Left colon (tissue), 2 donors: ENCODE measurements around the gene PPM1H. TPM values are rescaled to one million over a fixed set of nuclear protein-coding genes. Genes with fewer than 3 reads are reported as not detected.
"Not testable (repeated sequence)": the region's sequence is repeated elsewhere in the genome, so short reads cannot be mapped to it uniquely, and the experiment has no call there.

Experiments used
- ATAC-seq: fragments of 200-7000 bp; cut with Tn5 transposase; one replicate; pipeline ENCODE4 v1.9.1; 2020; ENCODE audit warnings: mild to moderate bottlenecking, moderate library complexity
- DNase-seq, 2 donors: peaks; one replicate each; pipeline ENCODE4 v3.0.0-alpha.2; 2020
- intact Hi-C, 2 donors: fragments of 100-400 bp; cut with DNase I in 1 of 2; cut with micrococcal nuclease in 1 of 2; formaldehyde crosslinking; loops; one replicate each; pipeline versions ENCODE4 v1.11.2 to v1.14.0; 2022; cut with DNase I, micrococcal nuclease
- total RNA-seq, 2 donors: library from RNA; stranded (reverse); fragmentation: NEBNext Ultra II Directional; extraction: Animal tissue kit (Norgen Biotek cat#: 25700); gene quantifications; one replicate each; pipeline ENCODE4 v1.2.1, GENCODE V29; 2021
- donor health status: DM: no; HTN: no; CAD: no.
- donor health status: DM: yes; HTN: yes; CAD: no.

The PPM1H gene
- total RNA-seq, 2 donors from 2014 or later: 7.6 to 7.9 TPM

DNA sequence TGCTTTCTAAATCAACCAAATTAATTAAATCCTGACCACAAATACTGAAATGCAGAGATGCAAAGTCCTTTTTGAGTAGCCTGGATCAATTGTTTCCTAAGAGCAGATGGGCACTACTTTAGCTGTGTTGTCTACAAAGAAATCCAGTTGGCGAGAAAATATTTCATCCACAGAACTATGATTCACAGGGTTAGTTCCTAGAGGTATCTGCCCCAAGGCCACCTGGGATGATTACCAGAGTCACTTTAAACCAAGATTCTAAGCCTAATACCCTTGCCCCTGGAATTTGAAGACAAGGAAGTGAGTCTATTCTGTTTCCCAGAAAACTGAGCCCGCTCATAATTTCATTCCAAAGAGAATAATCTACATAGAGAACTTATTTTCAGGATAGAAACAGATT lies 198.4 kb downstream of the PPM1H start:
- intact Hi-C loops: no loop called here
- ATAC-seq (no peak), DNase-seq (no peak)

DNA sequence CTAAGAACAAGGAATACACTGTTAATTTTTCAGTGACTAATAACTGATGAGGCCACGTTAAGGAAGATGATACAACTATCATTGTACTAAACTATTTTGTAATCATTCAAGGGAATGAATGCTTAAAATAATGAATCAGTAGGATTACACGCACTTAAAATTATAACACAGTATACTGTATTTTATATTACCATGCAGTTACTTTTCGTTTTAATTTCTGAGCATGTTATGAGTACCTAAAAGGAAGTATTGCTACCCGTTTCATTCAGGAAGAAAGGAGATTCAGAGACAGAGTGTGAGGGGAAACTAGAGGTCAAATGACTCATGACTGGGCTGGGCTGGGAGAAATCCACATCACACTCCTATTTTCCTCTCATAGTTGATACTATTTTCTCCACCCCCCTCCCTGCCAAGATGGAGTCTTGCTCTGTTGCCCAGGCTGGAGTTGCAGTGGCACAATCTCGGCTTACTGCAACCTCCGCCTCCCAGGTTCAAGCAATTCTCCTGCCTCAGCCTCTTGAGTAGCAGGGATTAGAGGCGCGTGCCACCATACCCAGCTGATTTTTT lies 202.0 kb downstream of the PPM1H start:
- peak; percentile 63 for ATAC-seq
- no peak for DNase-seq
- intact Hi-C loops: no loop called here

DNA sequence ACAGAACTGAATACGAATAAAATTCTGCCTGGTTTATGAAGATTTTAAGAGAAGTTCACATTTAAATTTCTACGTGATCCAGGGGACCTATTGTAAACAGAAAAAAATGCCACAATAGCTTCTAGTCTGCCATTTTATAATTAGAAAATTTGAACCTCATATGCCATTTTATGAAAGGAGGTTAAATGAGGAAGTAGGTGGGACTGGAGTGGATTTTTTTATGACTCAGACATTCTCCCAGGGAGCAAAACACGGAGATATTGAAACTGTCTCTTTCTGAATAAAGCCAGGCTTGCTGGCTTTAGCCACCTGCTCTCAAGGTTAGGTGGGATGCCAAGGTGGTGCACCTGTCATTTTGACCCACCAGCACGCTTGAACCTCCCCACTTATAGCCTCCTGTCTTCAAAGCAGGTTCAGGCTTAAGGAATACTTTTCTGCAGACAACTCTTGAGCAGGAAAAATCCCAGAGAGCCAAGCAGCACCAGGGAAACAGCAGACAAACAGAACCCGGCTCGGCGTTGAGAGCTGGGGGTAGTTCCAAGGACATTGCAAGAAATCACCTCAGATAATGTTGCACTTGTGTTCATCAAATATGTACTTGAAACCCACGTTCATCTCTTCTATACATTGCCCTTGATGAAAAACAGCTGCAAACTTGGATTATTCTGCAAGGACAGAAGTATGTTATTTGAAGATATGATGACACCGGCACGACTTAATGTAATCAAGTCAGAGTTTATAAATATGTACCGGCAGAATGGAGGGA lies 203.7 kb downstream of the PPM1H start:
- ATAC-seq: peak; percentile 75
- intact Hi-C loops: no loop called here
- DNase-seq: no peak

DNA sequence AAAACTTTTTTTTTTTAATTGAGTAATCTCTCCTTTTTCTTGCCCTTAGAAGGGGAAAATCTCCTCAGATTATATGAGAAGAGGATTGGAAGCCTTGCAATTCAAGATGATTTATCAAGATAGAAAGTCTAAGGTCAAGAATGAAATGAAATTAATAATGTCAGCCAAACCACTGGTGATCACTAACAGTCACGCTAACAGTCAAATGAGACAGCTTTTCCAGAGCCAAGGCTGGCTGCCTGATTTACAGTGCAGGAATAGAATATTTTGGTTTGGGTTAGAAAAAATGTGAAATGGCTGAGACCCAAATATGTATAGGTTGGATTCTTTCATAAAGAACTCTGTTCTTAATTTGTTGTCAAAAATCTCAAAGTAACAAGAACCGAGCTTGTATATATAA lies 204.3 kb downstream of the PPM1H start:
- no peak for DNase-seq
- intact Hi-C loops: no loop called here
- no peak for ATAC-seq

DNA sequence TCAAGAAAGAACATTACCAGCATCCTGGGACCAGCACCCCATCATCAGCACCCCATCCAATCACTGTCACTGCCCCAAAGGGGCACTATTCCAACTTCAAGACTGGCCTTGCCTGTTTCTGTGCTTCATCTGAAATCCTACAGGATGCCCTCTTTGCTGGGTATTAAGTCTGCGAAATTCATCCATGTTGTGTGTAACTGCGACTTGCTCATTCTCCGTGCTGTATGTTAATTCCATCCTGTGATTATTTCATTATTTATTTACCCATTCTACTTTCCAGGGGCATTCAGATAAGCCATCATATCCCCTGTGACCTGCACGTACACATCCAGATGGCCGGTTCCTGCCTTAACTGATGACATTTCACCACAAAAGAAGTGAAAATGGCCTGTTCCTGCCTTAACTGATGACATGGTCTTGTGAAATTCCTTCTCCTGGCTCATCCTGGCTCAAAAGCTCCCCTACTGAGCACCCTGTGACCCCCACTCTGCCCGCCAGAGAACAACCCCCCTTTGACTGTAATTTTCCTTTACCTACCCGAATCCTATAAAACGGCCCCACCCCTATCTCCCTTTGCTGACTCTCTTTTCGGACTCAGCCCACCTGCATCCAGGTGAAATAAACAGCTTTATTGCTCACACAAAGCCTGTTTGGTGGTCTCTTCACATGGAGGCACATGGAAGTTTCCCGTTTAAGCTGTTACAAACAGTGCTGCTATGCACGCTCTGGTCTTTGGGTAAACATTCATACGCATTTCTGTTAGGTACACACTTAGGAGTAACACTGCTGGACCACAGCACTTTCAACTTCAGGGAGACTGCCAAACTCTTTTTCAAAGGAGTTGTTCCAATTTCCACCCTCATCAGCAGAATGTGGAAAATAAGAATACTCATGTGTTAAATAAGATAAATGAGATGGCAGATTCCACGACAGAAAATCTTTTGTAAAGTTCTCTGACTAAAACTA lies 205.1 kb downstream of the PPM1H start:
- ATAC-seq, intact Hi-C loops, DNase-seq: not testable (repeated sequence)

DNA sequence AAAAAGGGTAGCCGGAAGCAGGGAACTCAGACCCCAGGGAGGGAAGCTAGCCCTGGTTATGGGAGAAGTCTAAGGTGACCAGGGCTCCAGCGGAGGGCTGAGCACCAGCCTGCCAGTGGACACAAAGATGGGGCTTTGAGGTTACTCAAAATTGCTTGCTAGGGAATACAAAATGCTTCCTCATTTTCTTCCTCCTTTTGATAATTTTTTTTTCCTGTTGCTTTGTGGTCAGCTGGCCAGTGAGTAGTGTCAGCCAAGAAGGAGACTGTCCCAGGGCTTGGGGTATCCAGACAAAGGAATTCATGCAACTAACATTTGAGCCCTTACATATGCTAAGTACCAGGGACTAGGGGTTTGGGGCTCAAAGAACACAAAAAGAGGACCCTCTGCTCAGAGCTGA lies 206.2 kb downstream of the PPM1H start:
- intact Hi-C loops: no loop called here
- ATAC-seq: no peak
- no peak for DNase-seq

DNA sequence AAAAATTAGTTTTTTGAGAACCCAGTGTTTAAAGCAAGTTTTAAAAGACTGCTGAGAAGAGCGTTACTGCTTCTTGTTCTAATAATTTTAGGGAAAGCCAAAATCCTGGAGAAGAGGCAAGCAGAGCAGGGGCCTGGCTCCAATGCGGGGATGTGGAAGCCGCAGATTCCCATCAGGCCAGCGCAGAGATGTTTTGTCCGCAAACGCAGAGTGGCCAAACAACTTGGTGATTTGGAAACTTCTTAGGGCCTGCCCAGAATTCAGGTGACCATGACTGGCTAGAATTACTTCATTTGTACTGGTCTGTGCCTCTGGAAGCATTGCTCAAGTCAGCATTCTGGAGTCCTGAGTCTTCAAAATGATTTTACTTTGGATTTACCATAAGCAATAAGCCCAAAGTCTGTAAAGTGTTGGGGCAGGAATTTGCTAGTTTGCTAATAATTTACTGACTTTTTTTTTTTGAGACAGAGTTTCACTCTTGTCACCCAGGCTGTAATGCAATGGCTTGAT lies 208.4 kb downstream of the PPM1H start:
- intact Hi-C loops: no loop called here
- no peak for DNase-seq
- ATAC-seq: no peak

DNA sequence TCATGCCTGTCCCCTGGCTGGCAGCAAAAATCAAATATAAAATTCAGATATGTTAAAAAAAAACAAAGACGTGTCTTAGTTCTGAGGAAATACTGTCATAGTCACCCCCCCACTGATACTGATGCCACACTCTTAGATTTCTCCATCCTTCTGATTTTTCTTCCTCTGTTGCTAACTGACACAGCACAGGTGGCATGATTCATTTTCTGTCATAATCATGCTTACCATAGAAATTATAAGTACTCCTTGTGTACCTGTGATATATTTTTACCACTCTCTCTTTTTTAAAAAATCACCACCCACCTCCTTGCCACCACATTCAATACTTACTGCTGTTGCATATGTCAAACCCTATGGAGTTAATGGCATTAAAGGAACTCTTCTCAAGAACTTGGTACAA lies 209.2 kb downstream of the PPM1H start:
- DNase-seq (no peak), ATAC-seq (no peak)
- intact Hi-C loops: no loop called here

DNA sequence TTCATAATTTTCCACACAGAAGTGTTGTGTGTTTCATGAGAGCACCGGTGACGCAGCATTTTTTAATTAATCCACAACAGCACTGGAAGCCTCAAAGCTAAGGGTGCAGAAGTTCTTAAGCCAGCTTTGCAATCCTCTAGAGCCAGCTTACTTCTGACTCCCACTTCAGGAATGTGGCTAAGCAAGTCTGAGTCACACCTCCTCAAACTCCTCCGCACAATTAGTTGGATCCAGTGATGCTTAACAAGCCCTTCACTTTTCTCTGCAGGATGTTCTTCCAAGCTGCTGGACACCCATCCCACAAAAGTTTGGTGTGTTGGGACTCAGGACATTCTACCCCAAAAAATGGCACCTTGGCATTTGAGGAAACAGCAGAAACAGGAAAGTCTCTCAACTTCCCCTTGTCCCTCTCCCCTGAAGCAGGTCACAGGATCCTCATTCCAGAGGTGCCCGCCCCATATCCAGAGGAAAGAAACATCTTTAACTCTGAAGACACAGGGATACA lies 210.0 kb downstream of the PPM1H start:
- intact Hi-C loops: no loop called here
- DNase-seq (peak; percentile 16 to 49), ATAC-seq (peak; percentile 98)

DNA sequence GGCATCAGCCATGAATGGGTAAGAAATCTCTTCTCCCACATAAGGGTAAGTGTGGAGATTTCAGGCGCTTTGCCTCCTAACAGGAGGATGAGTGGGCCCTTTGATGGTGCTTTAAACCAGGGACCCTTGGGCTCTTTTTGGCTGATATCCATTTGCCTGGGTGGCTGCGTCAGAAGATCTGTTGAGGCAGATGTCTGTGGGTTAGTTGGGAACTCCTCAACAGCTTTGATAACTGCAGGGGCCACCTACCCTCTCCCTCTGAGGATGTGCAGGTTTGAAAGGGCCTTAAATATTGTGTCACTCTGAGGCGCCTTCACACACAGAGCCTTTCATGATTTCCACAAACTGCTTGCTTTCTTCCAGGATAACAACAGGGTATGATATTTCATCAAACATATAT lies 210.7 kb downstream of the PPM1H start:
- ATAC-seq: no peak
- no peak for DNase-seq
- intact Hi-C loops: no loop called here

DNA sequence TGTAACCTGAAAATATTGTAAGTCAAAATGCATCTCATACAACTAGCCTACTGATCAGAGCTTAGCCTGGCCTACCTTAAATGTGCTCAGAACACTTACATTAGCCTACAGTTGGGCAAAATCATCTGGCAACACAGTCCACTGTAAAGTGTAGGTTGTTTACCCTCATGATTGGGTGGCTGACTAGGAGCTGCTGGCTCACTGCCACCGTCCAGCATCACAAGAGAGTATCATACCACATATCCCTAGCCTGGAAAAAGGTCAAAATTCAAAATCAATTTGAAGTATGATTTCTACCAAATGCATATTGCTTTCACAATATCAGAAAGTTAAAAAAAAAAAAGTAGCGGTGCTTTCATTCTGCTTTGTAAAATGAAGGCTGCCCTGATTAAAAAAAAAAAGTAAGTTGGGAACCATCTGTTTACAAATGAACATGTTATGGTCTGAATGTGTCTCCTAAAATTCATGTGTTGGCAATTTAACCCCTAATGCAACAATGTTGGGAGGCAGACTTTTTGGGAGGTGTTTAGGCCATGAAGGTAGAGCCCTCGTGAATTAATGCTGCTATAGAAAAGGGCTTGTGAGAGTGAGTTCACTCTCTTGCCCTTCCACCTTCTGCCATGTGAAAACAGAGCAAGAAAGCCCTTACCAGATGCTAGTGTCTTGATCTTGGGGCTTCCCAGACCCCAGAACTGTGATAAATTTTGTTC lies 211.8 kb downstream of the PPM1H start:
- ATAC-seq (no peak), DNase-seq (no peak)
- intact Hi-C loops: no loop called here

DNA sequence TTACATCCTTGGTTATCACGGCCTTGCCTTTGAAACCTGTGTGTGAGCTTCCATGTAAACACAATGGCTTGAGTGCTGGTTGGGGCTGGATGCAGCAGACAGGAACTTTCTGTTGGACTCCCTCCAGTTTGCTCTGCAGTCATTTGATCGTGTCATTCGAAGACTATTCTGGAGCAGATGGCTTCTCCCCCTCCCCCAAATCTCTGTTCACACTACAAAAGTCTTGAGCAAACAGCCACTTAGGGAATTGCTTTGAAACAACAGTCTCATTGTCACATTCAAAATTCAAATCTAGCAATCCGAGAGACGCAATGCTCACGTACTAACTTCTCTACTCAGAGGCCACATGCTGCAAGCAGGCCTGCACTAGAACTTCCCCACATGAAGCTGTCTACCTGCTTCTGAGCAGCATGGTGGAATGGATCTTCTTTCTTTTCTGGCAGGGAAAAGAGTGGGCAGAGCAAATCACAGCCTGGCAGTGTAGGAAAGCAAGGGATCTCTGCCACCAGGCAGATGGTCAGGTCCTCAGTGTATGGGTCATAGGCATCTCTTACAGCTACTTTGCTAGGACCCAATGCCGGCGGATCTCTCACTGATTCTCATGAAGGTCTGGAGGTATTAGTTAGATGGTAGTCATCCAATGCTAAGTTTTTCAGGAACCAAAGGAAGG lies 214.2 kb downstream of the PPM1H start:
- ATAC-seq (no peak), DNase-seq (no peak)
- intact Hi-C loops: no loop called here

DNA sequence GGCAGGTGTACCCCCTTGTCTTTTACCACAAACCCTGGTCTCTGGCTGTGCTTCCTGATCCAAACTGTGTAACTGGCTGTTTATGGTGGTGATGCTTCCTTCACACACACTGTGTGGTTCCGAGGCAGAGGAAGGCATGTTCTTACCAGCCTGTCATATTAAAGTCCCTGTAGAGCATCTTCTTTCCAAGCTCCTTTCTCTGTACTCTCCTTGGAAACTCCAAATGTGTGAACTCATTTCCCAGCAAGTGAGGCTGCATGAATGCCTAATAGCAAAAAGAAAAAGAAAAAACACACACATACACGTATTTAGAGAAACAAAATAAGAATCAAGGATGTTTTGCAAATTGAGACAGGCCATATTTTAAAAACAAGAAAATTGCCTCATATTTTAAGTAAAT lies 214.9 kb downstream of the PPM1H start:
- ATAC-seq (no peak), DNase-seq (no peak)
- intact Hi-C loops: no loop called here

DNA sequence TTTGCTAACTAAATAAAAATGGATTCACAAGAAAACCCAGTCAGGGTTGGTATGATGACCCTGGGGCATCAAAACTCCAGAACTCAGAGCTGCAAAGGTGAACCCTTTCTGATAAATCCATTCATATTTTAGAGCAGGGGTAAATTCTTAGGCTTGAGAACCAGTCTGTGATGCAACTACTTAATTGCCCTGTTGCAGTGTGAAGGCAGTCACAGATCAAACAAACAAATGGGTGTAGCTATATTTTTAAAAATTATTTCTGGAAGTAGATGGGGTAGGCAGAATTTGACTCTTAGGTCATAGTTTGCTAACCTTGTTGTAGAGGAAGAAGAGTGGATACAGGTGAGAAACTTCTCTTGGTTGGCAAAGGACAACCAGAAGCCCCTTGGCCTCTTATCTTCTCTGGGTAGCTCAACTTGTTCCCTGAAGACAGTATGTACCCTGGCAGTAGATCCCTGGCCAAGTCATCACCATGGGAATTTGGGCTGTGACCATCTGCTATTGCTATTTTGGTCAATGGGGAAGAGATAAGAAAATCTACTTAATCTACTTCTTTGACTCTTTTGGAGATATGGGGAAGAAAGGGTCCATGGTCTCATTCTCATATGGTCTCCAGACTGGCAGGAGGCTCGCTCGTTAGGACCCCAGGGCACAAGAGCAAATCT lies 216.1 kb downstream of the PPM1H start:
- intact Hi-C loops: no loop called here

DNA sequence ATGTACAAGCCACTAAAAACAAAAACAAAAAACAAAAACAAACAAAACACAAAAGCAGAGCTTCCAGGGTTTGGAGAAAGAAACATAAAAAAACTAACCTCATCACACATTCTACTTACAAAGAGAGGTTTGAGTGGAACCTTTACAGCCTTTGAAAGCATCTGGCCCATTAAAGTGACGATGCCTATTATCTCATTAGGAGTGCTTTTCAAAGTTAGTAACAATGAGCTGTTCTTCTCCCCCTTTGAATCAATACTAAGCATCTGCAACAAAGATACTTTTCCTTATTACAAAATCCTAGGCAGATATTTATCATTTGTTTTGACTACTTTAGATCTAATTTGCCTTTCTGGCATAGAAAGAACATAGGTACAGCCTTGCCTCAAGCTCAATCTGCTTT lies 217.3 kb downstream of the PPM1H start:
- no peak for ATAC-seq
- DNase-seq: no peak
- intact Hi-C loops: no loop called here

More for the DNA sequence above, 216.1 kb downstream of the PPM1H start:
- ATAC-seq (no peak), DNase-seq (no peak)

DNA sequence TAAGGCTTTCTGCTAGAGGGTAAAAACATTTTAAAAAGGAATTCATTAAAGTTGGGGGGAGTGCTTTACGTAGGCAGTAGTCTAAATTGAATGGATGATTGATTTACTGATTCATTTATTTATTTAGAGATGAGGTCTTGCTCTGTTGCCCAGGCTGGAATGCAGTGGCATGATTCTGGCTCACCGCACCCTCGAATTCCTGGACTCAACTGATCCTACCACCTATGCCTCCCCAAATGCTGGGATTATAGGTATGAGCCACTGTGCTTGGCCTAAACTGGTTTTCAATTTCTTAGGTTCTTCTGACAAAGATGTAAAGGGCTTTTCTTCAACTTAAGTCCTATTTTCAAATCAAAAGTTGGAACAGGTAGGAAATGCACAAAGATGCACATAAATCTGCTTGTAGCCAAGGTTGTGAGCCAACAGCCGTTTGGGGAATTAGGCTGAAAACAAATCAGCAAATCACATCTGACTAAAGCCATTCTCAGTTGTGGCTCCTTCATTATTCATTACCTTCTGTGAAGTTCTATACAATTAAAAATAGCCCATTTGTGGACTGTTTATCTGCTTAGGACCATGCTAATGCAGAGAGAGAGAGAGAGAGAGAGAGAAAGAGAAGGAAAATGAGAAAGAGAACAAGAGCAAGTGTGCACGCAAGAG lies 218.0 kb downstream of the PPM1H start:
- DNase-seq (no peak), ATAC-seq (no peak)
- intact Hi-C loops: no loop called here

DNA sequence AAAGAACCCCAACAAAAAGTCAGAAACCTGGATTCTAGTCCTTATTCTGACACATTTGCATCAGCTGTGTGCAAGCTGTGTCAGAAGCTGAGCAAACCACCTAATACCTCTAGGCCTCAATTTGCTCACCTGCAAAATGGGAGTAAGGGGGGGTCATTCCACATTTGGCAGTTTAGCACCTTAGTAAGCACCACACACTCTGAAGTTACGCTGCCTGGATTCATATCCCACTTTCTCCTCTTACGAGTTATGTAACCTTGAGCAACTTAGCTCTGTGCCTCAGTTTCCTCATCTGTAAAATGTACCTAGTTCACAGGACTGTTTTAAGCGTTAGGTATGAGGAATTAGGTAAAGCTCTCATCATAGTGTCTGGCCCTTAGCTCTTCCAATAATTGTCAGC lies 218.9 kb downstream of the PPM1H start:
- no peak for ATAC-seq
- intact Hi-C loops: no loop called here
- no peak for DNase-seq
